IPS-18c (cell line): ENCODE data around the gene MAST1.

Experiments
- H3K4me3 ChIP-seq: 2 replicates; pipeline ENCODE4 v1.7.0; 2013; ENCODE audit warnings: low read depth, mild to moderate bottlenecking, low read length, moderate library complexity; ENCODE audit not compliant: insufficient read depth
- H3K9me3 ChIP-seq: one replicate; pipeline ENCODE4 v1.6.1; 2013; ENCODE audit warnings: mild to moderate bottlenecking, low read length, moderate library complexity; ENCODE audit not compliant: control insufficient read depth, insufficient read depth

MAST1 gene

DNA sequence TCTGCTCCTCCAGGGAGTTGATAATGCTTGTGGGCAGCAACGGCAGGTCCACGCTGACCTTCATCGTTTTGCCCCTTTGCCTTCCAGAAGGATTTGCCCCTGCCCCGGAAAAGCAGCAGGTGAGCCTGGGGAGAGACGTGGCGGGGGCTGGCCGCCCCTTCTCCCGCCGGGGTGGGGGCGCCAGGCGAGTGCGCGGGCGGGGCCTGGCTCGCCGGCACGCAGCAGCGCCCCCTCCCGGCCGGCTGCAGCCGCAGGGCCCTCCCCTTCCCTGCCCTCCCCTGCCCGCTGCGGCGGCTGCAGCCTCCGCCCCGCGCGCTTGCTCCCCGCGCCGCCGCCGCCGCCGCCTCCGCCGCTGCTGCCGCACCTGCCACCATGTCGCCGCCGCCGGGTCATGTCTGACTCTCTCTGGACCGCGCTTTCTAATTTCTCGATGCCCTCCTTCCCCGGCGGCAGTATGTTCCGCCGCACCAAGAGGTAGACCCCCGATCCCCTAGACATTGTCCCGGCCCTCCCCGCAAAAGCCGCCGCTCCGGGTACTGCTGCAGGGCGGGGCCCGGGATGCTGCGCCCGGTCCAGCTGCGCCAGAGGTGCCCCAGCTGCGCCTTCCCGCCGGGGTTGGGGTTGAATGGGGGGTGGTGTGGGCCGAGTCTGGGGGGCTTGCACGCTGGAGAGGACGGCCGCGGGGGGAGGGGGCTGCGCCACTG lies at the start of gene MAST1:
TSS of gene MAST1 (plus strand) at position 334 of the 704 bp plus-strand sequence. CDS start at position 392, 58 bp downstream.
- Histone ChIP-seq H3K4me3 (peak within 1 kb of the TSS; percentile 62), H3K9me3 (peaks cover 4% of the 10 kb centered on the region)

DNA sequence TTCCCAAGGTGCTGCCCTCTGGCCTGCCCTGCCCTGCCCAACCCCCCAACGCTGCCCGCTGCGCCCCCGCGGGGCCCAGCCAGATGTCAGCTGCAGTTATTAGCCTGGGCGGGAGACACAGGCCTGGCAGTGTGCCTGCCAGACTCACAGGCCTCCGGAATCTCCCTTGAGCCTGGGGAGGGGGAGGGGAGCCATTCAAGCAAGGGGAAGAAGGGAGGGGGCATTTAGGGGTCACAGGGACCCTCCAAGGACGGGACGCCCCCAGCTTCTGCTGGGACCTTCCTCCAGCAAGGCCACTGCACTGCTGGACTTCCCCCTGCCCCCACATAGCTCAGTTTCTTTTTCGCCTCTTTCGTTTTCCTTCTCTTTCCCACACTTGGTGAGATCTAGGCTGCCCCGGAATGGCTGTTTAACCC lies 49.6 kb upstream of the MAST1 start:
- Histone ChIP-seq H3K4me3 (peak overlapping the region; percentile 40), H3K9me3 (no peaks in the 10 kb centered on the region)

DNA sequence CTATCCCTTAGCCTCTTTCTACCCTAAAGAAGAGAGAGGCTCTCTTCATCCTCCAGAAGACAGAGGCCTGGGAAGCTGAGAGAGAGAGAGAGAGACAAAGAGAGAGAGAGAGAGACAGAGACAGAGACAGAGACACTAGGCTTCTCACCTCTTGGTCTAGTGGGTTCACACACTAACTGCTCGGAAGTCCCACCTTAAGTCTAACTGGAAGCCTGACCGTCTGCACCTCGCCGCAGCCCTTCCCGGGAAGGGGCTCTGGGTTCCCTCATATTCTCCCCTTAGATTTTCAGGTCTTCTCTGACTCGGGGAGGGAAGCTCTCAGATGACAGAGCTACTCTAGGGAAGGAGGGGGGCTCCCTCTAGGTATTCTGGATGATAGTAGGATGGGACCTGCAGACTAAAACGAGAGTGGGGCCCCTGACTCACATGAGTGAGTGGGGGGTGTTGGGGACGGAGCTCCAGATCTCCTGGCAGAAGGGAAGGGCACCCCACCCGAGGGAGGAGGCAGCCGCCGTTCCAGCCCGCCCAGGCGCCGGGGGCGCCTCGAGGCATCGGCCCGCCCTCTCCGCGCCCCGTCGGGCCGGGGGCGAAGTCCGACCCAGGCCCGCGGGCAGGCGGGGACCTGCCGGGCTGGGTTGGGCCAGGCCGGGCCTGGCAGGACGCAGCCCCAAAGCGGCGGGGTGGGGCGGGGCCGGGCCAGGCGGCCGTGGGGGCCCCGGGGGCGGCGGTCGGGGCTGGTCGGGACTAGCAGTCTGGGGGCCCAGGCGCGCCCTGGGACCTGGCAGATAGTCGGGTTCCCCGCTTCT lies 49.0 kb upstream of the MAST1 start:
- H3K9me3 ChIP-seq: no peaks in the 10 kb centered on the region

DNA sequence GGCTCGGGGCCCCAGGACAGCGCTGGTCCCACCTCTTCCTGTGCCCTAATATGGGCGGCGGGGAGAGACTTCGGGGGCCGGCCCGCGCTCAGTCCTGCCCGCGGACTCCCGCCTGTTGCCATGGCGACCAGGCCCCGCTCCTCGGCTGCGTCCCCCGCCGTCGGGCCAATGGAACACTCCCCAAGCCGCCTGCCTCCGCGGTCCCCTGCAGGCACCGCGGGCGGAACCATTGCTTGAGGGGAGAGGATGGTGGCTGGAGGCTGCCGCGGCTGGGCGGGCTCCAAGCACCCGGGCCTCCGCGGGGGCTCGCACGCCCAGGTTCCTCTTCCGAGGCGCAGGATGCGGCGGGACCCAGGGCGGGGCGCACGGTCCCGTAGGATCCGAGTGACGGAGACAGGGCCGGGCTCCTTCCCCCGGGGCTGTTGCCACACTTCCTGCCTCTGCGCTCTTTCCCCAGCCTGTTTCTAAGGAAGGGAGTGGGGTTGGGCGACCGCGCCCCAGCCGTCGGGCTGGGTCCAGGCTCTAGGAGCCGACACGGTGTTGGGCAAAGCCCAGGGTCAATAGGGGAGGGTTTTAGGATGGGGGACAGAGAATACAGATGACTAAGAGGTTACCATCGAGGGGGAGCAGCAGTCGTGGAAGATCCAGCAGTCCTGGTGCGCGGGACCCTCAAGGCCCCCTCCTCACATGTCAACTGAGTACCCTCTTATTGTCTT lies 48.3 kb upstream of the MAST1 start:
- peak overlapping the region; percentile 61 for H3K4me3 ChIP-seq
- H3K9me3 ChIP-seq: no peaks in the 10 kb centered on the region

More for the DNA sequence above, 49.0 kb upstream of the MAST1 start:
- peak overlapping the region; percentile 61 for H3K4me3 ChIP-seq

- Histone ChIP-seq H3K9me3 (no peaks in the 10 kb centered on the region), H3K4me3 (peak overlapping the region; percentile 61)
Observed at GRCh38 chr19:12790628-12791344, 47.5 kb upstream of the MAST1 start.

GRCh38 chr19:12791345-12792050 lies 46.8 kb upstream of the MAST1 start, which contains the start of gene JUNB:
JUNB (plus strand) TSS chr19:12791486; CDS start chr19:12791772, 286 bp downstream.
- H3K4me3 ChIP-seq: peak within 1 kb of the TSS; percentile 61
- H3K9me3 ChIP-seq: no peaks in the 10 kb centered on the region

- peak overlapping the region; percentile 61 for H3K4me3 ChIP-seq
- H3K9me3 ChIP-seq: no peaks in the 10 kb centered on the region
Observed at GRCh38 chr19:12792051-12792852, 46.1 kb upstream of the MAST1 start.

GRCh38 chr19:12792853-12793289 lies 45.4 kb upstream of the MAST1 start:
- peak overlapping the region; percentile 61 for H3K4me3 ChIP-seq
- no peaks in the 10 kb centered on the region for H3K9me3 ChIP-seq

GRCh38 chr19:12793290-12794195 lies 44.8 kb upstream of the MAST1 start:
- H3K4me3 ChIP-seq: peak overlapping the region; percentile 61
- H3K9me3 ChIP-seq: no peaks in the 10 kb centered on the region

DNA sequence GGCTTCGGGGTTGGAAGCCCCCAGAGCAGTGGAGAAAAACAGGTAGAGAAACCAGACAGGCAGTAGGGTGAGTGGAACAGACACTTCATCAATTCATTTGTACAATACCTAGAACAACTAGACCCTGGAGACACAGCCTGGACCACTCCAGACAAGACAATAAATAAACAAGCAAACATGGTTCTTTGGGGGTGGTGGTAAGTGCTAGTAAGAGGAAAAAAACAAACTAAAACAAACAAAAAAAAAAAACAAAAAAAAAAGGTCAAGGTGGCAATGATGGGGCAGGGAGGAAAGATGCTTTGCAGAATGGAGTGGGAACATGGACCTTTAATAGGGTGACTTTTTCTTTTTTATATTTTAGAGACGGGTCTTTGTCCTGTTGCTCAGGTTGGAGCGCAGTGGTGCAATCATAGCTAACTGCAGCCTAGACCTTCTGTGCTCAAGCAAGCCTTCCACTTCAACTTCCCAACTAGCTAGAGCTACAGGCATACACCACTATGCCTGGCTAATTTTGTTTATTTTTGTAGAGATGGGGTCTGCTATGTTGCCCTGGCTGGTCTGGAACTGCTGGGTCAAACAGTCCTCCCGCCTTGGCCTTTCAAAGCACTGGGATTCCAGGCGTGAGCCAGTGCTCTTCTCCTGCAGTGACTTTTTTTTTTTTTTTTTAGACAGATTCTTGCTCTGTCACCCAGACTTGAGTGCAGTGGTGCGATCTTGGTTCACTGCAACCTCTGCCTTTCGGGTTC lies 43.9 kb upstream of the MAST1 start:
- H3K9me3 ChIP-seq: no peaks in the 10 kb centered on the region
- H3K4me3 ChIP-seq: peak overlapping the region; percentile 61; the same call in 1 of the 2 replicates

GRCh38 chr19:12794971-12795381 lies 43.3 kb upstream of the MAST1 start:
- Histone ChIP-seq H3K9me3 (no peaks in the 10 kb centered on the region), H3K4me3 (no peak overlapping the region)

DNA sequence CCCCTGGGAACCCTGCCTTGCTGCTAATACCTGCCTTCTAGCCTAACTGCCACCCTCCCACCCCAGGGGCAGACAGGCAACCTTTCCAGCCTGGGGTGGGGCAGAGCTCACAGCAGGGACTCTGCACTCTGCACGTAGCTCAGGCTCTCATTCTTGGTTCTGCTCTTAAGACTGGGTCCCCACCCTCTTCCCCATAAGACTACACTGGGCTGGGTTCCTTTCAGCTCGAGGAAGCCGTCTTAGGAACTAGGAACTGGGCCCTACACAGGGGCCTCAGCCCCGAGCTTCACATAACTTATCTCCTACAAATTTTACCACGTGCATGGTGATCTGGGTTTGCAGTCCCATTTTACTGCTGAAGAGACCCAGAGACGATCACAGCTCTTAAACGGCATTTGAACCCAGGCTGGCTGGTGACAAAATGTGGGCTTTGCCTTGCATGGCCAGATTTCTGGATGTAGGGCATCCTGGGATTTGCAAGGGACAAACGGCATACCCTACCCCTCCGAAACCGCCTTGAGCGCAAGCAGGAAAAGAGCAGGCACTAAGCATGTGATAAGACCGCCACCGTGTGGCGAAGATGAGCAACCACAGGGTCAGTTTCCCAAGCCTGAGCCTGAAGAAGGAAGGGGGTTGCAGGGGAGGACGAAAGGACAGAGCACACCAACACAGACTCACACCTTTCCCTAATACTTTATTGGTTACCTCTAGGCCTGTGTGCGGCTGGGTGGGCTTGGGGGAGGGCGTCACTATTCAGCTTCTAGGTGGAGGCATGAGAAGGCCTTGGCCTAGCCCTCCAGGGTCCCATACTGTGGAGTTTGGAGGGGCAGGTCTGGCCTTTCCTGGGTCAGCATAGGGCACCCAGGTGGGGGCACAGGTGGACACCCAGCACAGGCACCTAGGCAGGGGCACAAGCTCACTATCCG lies 41.9 kb upstream of the MAST1 start:
- Histone ChIP-seq H3K9me3 (no peaks in the 10 kb centered on the region), H3K4me3 (no peak overlapping the region)

- H3K4me3 ChIP-seq: no peak overlapping the region
- H3K9me3 ChIP-seq: no peaks in the 10 kb centered on the region
Observed at GRCh38 chr19:12797141-12797587, 41.2 kb upstream of the MAST1 start.
